ENCODE data around the gene RTBDN.

GRCh38 chr19:12843999-12844732 lies 9.8 kb upstream of the RTBDN start:
- TF ChIP-seq, protein P1, sequence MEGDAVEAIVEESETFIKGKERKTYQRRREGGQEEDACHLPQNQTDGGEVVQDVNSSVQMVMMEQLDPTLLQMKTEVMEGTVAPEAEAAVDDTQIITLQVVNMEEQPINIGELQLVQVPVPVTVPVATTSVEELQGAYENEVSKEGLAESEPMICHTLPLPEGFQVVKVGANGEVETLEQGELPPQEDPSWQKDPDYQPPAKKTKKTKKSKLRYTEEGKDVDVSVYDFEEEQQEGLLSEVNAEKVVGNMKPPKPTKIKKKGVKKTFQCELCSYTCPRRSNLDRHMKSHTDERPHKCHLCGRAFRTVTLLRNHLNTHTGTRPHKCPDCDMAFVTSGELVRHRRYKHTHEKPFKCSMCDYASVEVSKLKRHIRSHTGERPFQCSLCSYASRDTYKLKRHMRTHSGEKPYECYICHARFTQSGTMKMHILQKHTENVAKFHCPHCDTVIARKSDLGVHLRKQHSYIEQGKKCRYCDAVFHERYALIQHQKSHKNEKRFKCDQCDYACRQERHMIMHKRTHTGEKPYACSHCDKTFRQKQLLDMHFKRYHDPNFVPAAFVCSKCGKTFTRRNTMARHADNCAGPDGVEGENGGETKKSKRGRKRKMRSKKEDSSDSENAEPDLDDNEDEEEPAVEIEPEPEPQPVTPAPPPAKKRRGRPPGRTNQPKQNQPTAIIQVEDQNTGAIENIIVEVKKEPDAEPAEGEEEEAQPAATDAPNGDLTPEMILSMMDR (IDR thresholded peaks at IDR 0.05), result no peak
- TF ChIP-seq POLR2AphosphoS5 (IDR thresholded peaks at IDR 0.05; ENCODE audit: low read depth, low read length) (no peak), SIN3A (IDR thresholded peaks at IDR 0.05; ENCODE audit: borderline replicate concordance, insufficient read depth, low read depth, low read length) (no peak), REST (IDR thresholded peaks at IDR 0.05; ENCODE audit: insufficient read depth in 1 of 2, low read depth in 2 of 2, low read length in 1 of 2) (no peak), TCF7L2 (IDR thresholded peaks at IDR 0.05; ENCODE audit: low read depth, low read length) (no peak)

Measured in Panc1 (cell line).